A549 (cell line): ENCODE measurements around the gene UCN. TPM values are rescaled to one million over a fixed set of nuclear protein-coding genes. Genes with fewer than 3 reads are reported as not detected.

Experiments
- ATAC-seq, 2 experiments: fragments of 200-7000 bp in 1 of 2; fragments of >200 bp in 1 of 2; cut with Nextera tagmentation in 1 of 2; cut with Tn5 transposase in 1 of 2; 3 replicates each; pipeline versions ENCODE4 v1.8.0 to v1.9.1; 2018 to 2020; ENCODE audit warnings: mild to moderate bottlenecking in 1 of 2, moderate library complexity in 1 of 2
- CTCF ChIA-PET: fragments of 300-600 bp; sonication (Branson Sonifier 250); formaldehyde crosslinking; extraction: SDS; loops from one replicate; lab custom pipeline; 2021; ENCODE audit warnings: antibody characterized with exemption, inconsistent platforms; lab: Yijun Ruan, JAX
- POLR2A ChIA-PET: fragments of 350-600 bp; formaldehyde crosslinking; extraction: SDS; loops from one replicate; lab custom pipeline; 2021; ENCODE audit warnings: antibody characterized with exemption, inconsistent platforms; lab: Yijun Ruan, JAX
- DNase-seq, 2 experiments: peaks; one replicate each; pipeline versions ENCODE4 v3.0.0 to v3.0.0-alpha.2; 2011 to 2016; ENCODE audit warnings: low read depth in 1 of 2, low spot score in 1 of 2
- FAIRE-seq: peaks from 2 replicates; lab custom pipeline; 2011; peaks lifted over from hg19 to GRCh38; lab: Jason Lieb, UNC
- H3K27ac ChIP-seq, 2 experiments: fragments of >200 bp; sonication (Bioruptor Twin); formaldehyde crosslinking; 3 replicates each; pipeline ENCODE4 v1.5.1; 2016 to 2017
- H3K4me1 ChIP-seq: fragments of >200 bp; sonication (Bioruptor Twin); formaldehyde crosslinking; 3 replicates; pipeline ENCODE4 v1.6.1; 2016
- H3K4me2 ChIP-seq: fragments of >200 bp; sonication (Bioruptor Twin); formaldehyde crosslinking; 3 replicates; pipeline ENCODE4 v1.6.1; 2016
- H3K4me3 ChIP-seq: fragments of >200 bp; sonication (Bioruptor Twin); formaldehyde crosslinking; 3 replicates; pipeline ENCODE4 v1.5.1; 2016
- H3K9me3 ChIP-seq: fragments of >200 bp; sonication (Bioruptor Twin); formaldehyde crosslinking; 3 replicates; pipeline ENCODE4 v1.6.1; 2016
- ATOH8 ChIP-seq: fragments of 250-450 bp; sonication (Bioruptor Pico); IDR thresholded peaks from 2 replicates; pipeline ENCODE4 v1.5.0; 2020; ENCODE audit warnings: low read depth, mild to moderate bottlenecking, moderate library complexity
- BHLHE40 ChIP-seq: IDR thresholded peaks from 2 replicates; pipeline ENCODE4 v1.6.1; 2012; ENCODE audit warnings: low read depth, low read length, inconsistent platforms
- CHD4 ChIP-seq: fragments of 200-600 bp; sonication (generic); IDR thresholded peaks from 2 replicates; pipeline ENCODE4 v1.6.1; 2016; ENCODE audit warnings: antibody characterized with exemption, mild to moderate bottlenecking, borderline replicate concordance
- FOSL2 ChIP-seq, 2 experiments: fragments of 450-650 bp in 1 of 2; fragments of >200 bp in 1 of 2; sonication (Bioruptor Twin) in 1 of 2; formaldehyde crosslinking; IDR thresholded peaks; 2 replicates each; pipeline versions ENCODE4 v1.5.0 to v1.6.1; 2016 to 2020; ENCODE audit warnings: mild to moderate bottlenecking in 1 of 2, moderate library complexity in 1 of 2
- FOXS1 ChIP-seq: fragments of 250-450 bp; sonication (Bioruptor Pico); IDR thresholded peaks from 2 replicates; pipeline ENCODE4 v1.5.0; 2020; ENCODE audit warnings: mild to moderate bottlenecking, moderate library complexity
- GATA3 ChIP-seq: IDR thresholded peaks from 2 replicates; pipeline ENCODE4 v1.6.1; 2012; ENCODE audit warnings: borderline replicate concordance
- HES2 ChIP-seq: fragments of >200 bp; sonication (Bioruptor Twin); formaldehyde crosslinking; IDR thresholded peaks from 2 replicates; pipeline ENCODE4 v1.6.1; 2016
- HEYL ChIP-seq: fragments of 250-450 bp; sonication (Bioruptor Pico); IDR thresholded peaks from 2 replicates; pipeline ENCODE4 v1.8.0; 2021; ENCODE audit warnings: mild to moderate bottlenecking, moderate library complexity
- HOXB5 ChIP-seq: fragments of 250-450 bp; sonication (Bioruptor Pico); IDR thresholded peaks from 2 replicates; pipeline ENCODE4 v1.5.0; 2020; ENCODE audit warnings: mild to moderate bottlenecking, moderate library complexity
- JUN ChIP-seq, 2 experiments: fragments of >200 bp; sonication (Bioruptor Twin); formaldehyde crosslinking; IDR thresholded peaks; 2 replicates in 1 of 2; 3 replicates in 1 of 2; pipeline ENCODE4 v1.6.1; 2016 to 2017
- JUNB ChIP-seq: fragments of >200 bp; sonication (Bioruptor Twin); formaldehyde crosslinking; IDR thresholded peaks from 2 replicates; pipeline ENCODE4 v1.6.1; 2016
- KDM1A ChIP-seq: fragments of 200-600 bp; sonication (generic); IDR thresholded peaks from 2 replicates; pipeline ENCODE4 v1.6.1; 2016; ENCODE audit warnings: low read depth, mild to moderate bottlenecking
- KDM5A ChIP-seq: fragments of 200-600 bp; sonication (generic); IDR thresholded peaks from 2 replicates; pipeline ENCODE4 v1.6.1; 2016; ENCODE audit warnings: antibody characterized with exemption, mild to moderate bottlenecking
- MAFK ChIP-seq: fragments of 450-650 bp; IDR thresholded peaks from 2 replicates; pipeline ENCODE4 v1.6.1; 2014; ENCODE audit not compliant: partially characterized antibody
- MAX ChIP-seq: IDR thresholded peaks from 2 replicates; pipeline ENCODE4 v1.6.1; 2012
- MYC ChIP-seq: IDR thresholded peaks from 2 replicates; pipeline ENCODE4 v1.6.1; 2012; ENCODE audit warnings: mild to moderate bottlenecking, inconsistent platforms, low read length, improper control_type of control experiment, borderline replicate concordance
- NFE2L2 ChIP-seq: fragments of 150-350 bp; conservative IDR thresholded peaks from 2 replicates; pipeline ENCODE4 v1.6.1; 2014; ENCODE audit warnings: low read length
- POLR2AphosphoS2 ChIP-seq: conservative IDR thresholded peaks from 2 replicates; pipeline ENCODE4 v1.6.1; 2012; ENCODE audit warnings: low read length, improper control_type of control experiment, inconsistent platforms
- RNF2 ChIP-seq: fragments of 200-600 bp; sonication (generic); IDR thresholded peaks from 2 replicates; pipeline ENCODE4 v1.6.1; 2016; ENCODE audit warnings: low read depth, mild to moderate bottlenecking, antibody characterized with exemption, moderate library complexity, borderline replicate concordance
- SMC3 ChIP-seq: fragments of >200 bp; sonication (Bioruptor Twin); formaldehyde crosslinking; IDR thresholded peaks from 3 replicates; pipeline ENCODE4 v1.6.1; 2018; ENCODE audit warnings: inconsistent platforms
- ZC3H11A ChIP-seq: fragments of 450-650 bp; IDR thresholded peaks from 2 replicates; pipeline ENCODE4 v1.6.1; 2014; ENCODE audit warnings: antibody characterized with exemption, mild to moderate bottlenecking
- ZFP36 ChIP-seq: fragments of 450-650 bp; IDR thresholded peaks from 2 replicates; pipeline ENCODE4 v1.6.1; 2014; ENCODE audit warnings: borderline replicate concordance; ENCODE audit not compliant: partially characterized antibody
- ZSCAN20 ChIP-seq: fragments of 250-450 bp; sonication (Bioruptor Pico); IDR thresholded peaks from 2 replicates; pipeline ENCODE4 v1.8.0; 2022; ENCODE audit warnings: mild to moderate bottlenecking, moderate library complexity
- WGBS: methylation state at CpG from one replicate; pipeline ENCODE4 v1.1.6; 2017; ENCODE audit errors: missing lambda C conversion rate; 5-methylcytosine and 5-hydroxymethylcytosine counted together
- polyA plus RNA-seq, 4 experiments: library from polyadenylated mRNA; depleted of rRNA in 3 of 4; stranded (reverse); fragments of >200 nt; fragmentation: RNase III in 1 of 4; extraction: RNeasy Plus Mini Kit Qiagen cat#74134 plus additional on column Dnase treatment in 1 of 4; gene quantifications; 2 replicates in 3 of 4; 3 replicates in 1 of 4; pipeline ENCODE4 v1.2.3, GENCODE V29; 2011 to 2017

Gene UCN
- polyA plus RNA-seq, 2 of the 4 experiments (the other 2 are of a cell fraction): 0.76 to 1.0 TPM

GRCh38 chr2:27285481-27285880, 22.8 kb downstream of the UCN start:
- ChIA-PET CTCF (interaction anchor here (10.6 to 12.1 kb wide), 3 partner anchors 11 to 33 kb away, joined by 205 to 394 read pairs (median 302); partner anchors contain the start of gene SLC30A3), POLR2A (no interaction called here)
- Histone ChIP-seq H3K4me1 (peaks cover 21% of the 10 kb centered on the region), H3K9me3 (no peaks in the 10 kb centered on the region), H3K27ac (no peak overlapping the region), H3K4me2 (no peak overlapping the region), H3K4me3 (no peak overlapping the region)
- no peak for TF ChIP-seq ZSCAN20 (CRISPR knock-in tag)
- TF ChIP-seq NFE2L2: no peak
- TF ChIP-seq MYC: no peak
- no peak for TF ChIP-seq KDM1A
- no peak for TF ChIP-seq HES2
- FAIRE-seq: no peak
- DNase-seq: no peak
- 67% methylated on average over 6 of the region's 6 CpGs for WGBS
- no peak for ATAC-seq

- H3K4me2 ChIP-seq: no peak overlapping the region
- FAIRE-seq: no peak
- ChIA-PET POLR2A (no interaction called here), CTCF (interaction anchor here (3.2 to 12.1 kb wide), 5 partner anchors 11 to 188 kb away, joined by 12 to 394 read pairs (median 205); partner anchors contain the start of gene SLC30A3)
- no peak overlapping the region for H3K4me3 ChIP-seq
- no peak for DNase-seq
- H3K9me3 ChIP-seq: no peaks in the 10 kb centered on the region
- ATAC-seq: no peak
- H3K4me1 ChIP-seq: peaks cover 25% of the 10 kb centered on the region
- WGBS: 74% methylated on average over 1 of the region's 1 CpG
- TF ChIP-seq FOXS1 (CRISPR knock-in tag) (no peak), CHD4 (no peak), KDM5A (no peak), RNF2 (no peak)
- no peak overlapping the region for H3K27ac ChIP-seq
Measured at GRCh38 chr2:27284996-27285395, 23.2 kb downstream of the UCN start.

- H3K4me2 ChIP-seq: peak overlapping the region; percentile 51
- CTCF ChIA-PET: interaction anchor here (0.6 to 12.1 kb wide), 13 partner anchors 13 to 437 kb away, joined by 3 to 394 read pairs (median 8); partner anchors contain the start of gene SLC30A3
- POLR2A ChIA-PET: no interaction called here
- H3K4me1 ChIP-seq: peaks cover 26% of the 10 kb centered on the region
- ATAC-seq: peak; percentile 7 to 53; a peak in 3 of 6 replicates
- H3K9me3 ChIP-seq: no peaks in the 10 kb centered on the region
- 47% methylated on average over 5 of the region's 5 CpGs for WGBS
- TF ChIP-seq POLR2AphosphoS2 (no peak), NFE2L2 (0 out of 2 replicates have a peak, but pooled peaks have one; percentile 29), MAFK (peak; percentile 29)
- no peak overlapping the region for H3K4me3 ChIP-seq
- no peak for FAIRE-seq
- DNase-seq: peak in 1 of 2 experiments; percentile 31
- peak overlapping the region; percentile 38 to 75 for H3K27ac ChIP-seq
Measured at GRCh38 chr2:27282892-27283291, 25.4 kb downstream of the UCN start.

GRCh38 chr2:27281855-27282559, 26.2 kb downstream of the UCN start, which contains the start of gene TRIM54:
Gene TRIM54 (plus strand): TSS chr2:27282429. CDS start chr2:27282732, 303 bp downstream.
- no peak for FAIRE-seq
- Histone ChIP-seq H3K27ac (peak within 1 kb of the TSS; percentile 38 to 75), H3K4me2 (peak within 1 kb of the TSS; percentile 51)

GRCh38 chr2:27281442-27281841, 26.8 kb downstream of the UCN start:
- CTCF ChIA-PET: interaction anchor here (0.7 to 12.1 kb wide), 28 partner anchors 14 to 435 kb away, joined by 3 to 394 read pairs (median 8); partner anchors contain the start of genes ABHD1, KHK, SLC30A3 and TCF23
- H3K4me1 ChIP-seq: peaks cover 26% of the 10 kb centered on the region
- no peaks in the 10 kb centered on the region for H3K9me3 ChIP-seq
- DNase-seq (no peak), FAIRE-seq (no peak), ATAC-seq (no peak)
- H3K4me2 ChIP-seq: no peak overlapping the region
- WGBS: 82% methylated on average over 3 of the region's 3 CpGs
- H3K4me3 ChIP-seq: no peak overlapping the region
- H3K27ac ChIP-seq: peak overlapping the region in 1 of 2 experiments; percentile 75; a peak in 4 of 6 replicates
- POLR2A ChIA-PET: no interaction called here
- TF ChIP-seq ZFP36 (no peak), JUNB (no peak), SMC3 (no peak), GATA3 (no peak), HOXB5 (no peak), ZC3H11A (no peak), ATOH8 (CRISPR knock-in tag) (no peak), MAX (no peak), POLR2AphosphoS2 (no peak), ZSCAN20 (CRISPR knock-in tag) (no peak), CHD4 (no peak), JUN (IDR thresholded peaks at IDR 0.05) (no peak), FOSL2 (IDR thresholded peaks at IDR 0.05) (no peak), FOSL2 (CRISPR knock-in tag; IDR thresholded peaks at IDR 0.05) (no peak), BHLHE40 (no peak)

More at GRCh38 chr2:27281855-27282559, 26.2 kb downstream of the UCN start, which contains the start of gene TRIM54:
- TF ChIP-seq HEYL: no peak
- DNase-seq (no peak), ATAC-seq (peak; percentile 37; a peak in 3 of 6 replicates)
- POLR2A ChIA-PET: no interaction called here
- H3K4me1 ChIP-seq: peaks cover 26% of the 10 kb centered on the region
- CTCF ChIA-PET: interaction anchor here (0.7 to 12.1 kb wide), 25 partner anchors 14 to 436 kb away, joined by 3 to 394 read pairs (median 8); partner anchors contain the start of genes ABHD1 and SLC30A3
- no peak within 1 kb of the TSS for H3K4me3 ChIP-seq
- H3K9me3 ChIP-seq: no peaks in the 10 kb centered on the region
- 86% methylated on average over 5 of the region's 5 CpGs for WGBS
